NCI-H526 treated with DMSO at 0.1 percent for 48 hours (cell line): ENCODE measurements around the gene EHD3.

ENCODE experiments used
- DNase-seq: peaks from one replicate; lab custom pipeline; 2025; lab: John Stamatoyannopoulos, UW

Gene EHD3

DNA sequence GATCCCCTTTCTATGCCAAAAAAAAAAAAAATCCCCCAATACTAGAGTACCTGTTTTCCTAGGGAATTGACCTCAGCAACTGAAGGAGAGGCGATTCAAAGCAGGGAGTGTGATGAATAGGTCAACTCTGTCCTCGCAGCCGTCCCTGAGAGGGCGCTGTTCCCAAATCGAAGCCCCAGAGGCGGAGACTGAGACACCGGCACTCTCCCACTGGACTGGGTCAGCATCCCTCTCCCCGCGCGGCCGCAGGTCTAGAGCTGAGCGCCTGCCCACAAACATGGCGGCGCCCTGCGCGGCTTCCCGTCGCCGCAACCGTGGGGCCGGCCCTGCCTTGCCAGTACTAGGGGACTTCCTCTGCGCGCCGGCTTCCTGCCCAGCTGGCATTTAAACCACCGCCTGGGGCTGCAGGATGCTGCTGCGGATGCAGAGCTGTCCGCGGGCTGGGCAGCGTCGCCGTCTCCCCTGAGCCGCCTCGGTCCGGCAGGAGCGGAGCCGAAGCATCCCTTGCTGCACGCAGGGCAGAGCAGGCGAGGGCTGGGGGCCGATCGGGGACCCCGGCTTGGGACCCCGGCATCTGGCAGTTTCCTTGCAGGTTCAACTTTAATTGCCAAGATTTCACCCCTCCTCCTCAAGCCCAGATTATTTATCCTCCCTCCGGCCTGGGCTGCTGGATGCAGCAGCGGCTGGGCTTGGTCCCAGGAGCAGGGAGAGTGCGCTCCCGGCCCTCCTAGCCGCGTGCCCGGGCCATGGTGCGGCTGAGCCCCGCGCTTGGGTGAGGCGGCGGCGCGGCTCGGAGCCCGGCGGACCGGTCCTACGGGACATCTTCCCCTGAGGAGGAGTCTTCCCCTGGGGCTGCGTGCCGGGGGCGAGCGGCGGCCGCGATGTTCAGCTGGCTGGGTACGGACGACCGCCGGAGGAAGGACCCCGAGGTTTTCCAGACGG, at the start of gene EHD3:
Gene EHD3, plus strand, starts transcription at position 412 of the 942 bp plus-strand sequence. Its CDS starts 470 bp downstream, at position 882.
- DNase-seq = peak; percentile 92

DNA sequence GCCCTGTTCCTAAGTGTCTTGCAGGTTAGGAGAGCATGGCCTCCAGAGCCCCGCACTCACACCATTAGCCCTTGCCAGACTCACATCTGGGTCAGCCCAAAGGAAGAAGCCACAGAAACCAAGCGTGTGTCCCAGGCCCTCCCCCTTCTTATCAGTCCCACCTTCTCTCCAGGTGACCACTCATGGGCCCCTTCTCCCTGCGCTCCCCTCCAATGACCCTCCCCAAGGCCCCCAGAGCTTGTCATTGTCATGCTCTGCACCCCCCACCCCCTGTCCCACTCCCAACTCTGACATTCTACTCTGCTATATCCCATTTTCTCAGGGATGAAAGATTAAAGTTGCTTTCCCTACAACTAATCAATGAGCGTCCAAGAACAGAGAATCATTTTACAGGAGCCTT, 46.8 kb upstream of the EHD3 start:
- no peak for DNase-seq

- no peak for DNase-seq
Observed at GRCh38 chr2:31188131-31188530, 45.8 kb upstream of the EHD3 start.

GRCh38 chr2:31189141-31189540, 44.8 kb upstream of the EHD3 start:
- DNase-seq = no peak

GRCh38 chr2:31190188-31190587, 43.8 kb upstream of the EHD3 start:
- DNase-seq = no peak

GRCh38 chr2:31191931-31192330, 42.0 kb upstream of the EHD3 start:
- DNase-seq = no peak

DNA sequence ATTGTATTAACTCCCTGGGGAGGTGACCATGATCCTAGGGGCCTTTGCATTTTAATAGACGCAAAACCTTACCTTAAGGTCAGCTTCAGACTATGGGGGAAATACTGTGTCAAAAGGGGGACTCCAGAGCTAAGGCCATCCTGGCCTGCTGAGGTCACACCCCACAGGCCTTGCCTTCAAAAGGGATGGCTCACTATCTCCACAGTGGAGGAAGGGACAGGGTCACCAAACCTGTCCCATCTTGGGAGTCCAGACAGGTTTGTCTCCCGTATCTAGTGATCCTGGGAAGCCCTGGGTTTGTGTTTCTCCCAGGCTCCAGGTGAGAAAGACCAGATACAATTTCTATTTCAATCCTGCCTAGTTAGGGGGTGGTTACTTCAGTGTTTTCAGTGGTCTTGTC, 41.6 kb upstream of the EHD3 start:
- no peak for DNase-seq

DNA sequence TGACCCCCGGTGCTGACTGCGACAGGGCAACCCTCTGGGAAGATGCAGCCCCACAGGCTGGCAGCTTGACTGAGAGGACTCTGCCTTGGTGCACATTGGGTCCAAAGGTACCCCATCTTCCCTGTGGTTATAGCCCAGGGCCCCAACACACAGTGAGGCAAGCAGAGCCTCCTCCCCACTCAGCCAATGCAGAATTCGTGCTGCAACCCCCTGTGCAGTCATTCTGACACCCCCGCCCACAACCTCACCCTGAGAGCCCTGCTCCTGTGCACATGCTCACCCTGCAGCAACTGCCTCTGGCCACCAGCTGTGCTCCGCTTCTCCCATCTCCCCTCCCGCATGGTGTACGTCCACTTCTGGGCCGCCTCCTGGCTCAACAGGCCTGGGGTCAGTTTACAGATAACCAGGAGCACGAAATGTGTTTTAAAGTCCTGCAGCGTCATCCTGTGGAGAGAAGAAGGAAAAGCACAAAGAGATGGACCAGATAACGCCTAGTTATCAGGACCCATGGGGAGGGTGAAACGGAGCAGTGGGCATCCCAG, 41.0 kb upstream of the EHD3 start:
- DNase-seq = no peak

GRCh38 chr2:31193806-31194205, 40.1 kb upstream of the EHD3 start:
- no peak for DNase-seq

DNA sequence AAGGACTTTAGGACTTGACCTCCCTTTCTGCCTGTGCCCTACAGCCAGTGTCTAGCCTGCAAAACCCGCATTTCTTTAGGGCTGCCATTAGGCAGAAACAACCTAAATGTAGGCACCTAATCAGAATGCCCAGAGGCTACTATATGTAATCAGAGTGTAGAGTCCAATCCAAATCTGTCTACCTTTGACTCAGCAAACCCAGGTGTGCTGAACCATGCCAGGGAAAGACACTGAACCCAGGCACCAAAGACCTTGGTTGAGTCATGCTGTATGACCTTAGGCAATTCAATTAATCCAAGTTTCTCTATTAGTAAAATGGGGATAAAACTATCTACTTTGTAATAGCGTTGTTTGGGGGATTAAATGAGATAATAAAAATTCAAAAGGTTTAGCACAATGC, 37.3 kb upstream of the EHD3 start:
- no peak for DNase-seq

DNA sequence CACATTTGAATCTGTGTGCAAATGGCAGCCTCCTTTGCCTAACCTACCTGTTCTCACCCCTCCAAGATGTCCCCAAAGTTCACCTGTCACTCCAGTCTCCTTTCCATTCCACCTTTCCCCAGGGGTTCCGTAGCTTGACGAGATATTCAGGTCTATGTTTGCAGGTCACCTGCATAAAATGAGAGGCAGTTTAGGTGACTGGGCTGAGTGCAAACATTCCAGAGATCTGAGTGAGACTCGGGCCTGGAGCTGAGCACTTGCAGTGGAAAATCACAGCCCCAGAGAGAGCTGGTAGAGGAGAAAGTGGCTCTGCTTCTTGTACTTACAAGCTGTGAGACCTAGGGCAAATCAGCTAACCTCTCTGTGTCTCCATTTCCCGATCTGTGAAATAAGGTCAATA, 36.8 kb upstream of the EHD3 start:
- no peak for DNase-seq

DNA sequence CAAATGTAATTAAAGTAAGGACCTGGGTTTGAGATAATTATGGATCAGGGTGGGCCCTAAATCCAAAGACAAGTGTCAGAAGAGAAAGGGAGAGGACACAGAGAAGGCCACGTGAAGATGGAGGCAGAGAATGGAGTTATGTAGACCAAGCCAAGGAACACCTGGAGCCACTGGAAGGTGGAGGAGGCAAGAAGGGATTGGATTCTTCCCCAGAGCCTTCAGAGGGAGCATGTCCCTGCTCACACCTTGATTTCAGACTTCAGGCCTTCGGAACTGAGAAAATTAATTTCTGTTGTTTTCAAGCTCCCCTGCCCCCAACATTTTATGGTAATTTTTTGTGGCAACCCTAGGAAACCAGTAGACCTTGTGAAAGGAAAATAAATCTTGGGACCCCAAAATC, 36.3 kb upstream of the EHD3 start:
- DNase-seq = no peak

DNA sequence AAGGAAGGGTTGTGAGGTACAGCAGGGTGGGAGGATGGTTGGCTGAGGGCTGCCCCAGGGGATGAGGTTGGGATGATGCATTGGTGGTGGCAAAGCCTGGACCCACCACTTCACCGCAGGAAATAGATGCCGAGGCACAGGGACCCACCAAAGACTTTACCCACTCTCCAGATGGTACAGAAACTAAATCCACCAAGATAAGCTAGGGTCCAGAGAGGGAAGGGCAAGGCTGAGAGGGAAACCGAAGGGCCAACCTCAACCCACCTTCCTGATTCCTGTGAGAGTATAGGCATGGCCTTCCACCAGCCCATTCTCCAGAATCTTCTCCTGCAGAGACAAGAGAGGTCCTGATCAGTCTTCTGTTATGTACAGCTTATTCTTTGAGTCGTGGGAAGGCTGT, 34.7 kb upstream of the EHD3 start:
- no peak for DNase-seq

- no peak for DNase-seq
Observed at GRCh38 chr2:31200972-31201371, 33.0 kb upstream of the EHD3 start.

- no peak for DNase-seq
Observed at GRCh38 chr2:31202041-31202440, 31.9 kb upstream of the EHD3 start.

DNA sequence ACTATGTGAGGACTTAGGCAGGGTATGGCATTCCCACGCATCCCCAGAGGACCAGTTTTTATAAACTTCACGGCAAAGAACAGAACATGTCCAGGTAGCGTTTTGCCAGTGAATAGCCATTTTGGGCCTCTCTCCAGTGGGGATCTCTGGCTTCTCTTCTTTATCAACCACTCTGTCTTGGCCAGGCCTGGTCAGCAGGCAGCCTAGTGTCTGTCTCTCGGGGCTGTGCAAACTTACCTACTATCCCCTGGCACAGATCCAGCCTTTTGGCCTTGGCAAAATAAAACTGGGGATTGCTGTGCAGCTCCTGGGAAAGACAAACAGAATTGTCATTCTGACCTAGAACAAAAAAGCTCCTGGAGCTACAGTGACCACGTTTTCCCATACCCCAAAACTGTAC, 31.1 kb upstream of the EHD3 start:
- no peak for DNase-seq

- no peak for DNase-seq
Observed at GRCh38 chr2:31203916-31204315, 30.0 kb upstream of the EHD3 start.

- no peak for DNase-seq
Observed at GRCh38 chr2:31204783-31205182, 29.2 kb upstream of the EHD3 start.

DNA sequence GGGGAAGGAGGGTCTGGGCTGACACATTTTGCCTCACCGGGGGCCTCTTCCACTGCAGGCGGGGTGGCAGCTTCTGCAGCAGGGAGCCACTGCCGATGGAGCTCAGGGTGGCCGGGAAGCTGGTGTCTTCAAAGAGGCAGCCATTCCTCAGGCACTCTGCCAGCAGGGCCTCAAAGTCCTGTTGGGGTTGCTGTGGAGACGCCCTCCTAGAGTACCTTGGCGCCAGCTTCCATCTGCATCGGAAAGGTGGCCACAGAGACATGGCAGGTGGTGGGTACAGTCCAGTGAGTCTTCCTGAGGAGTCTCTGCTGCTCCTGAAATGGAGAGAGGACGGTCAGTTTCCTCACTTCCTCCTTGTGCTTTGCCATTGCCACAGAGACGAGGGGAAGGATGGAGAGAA, 28.8 kb upstream of the EHD3 start:
- no peak for DNase-seq

GRCh38 chr2:31205613-31206012, 28.3 kb upstream of the EHD3 start:
- no peak for DNase-seq

DNA sequence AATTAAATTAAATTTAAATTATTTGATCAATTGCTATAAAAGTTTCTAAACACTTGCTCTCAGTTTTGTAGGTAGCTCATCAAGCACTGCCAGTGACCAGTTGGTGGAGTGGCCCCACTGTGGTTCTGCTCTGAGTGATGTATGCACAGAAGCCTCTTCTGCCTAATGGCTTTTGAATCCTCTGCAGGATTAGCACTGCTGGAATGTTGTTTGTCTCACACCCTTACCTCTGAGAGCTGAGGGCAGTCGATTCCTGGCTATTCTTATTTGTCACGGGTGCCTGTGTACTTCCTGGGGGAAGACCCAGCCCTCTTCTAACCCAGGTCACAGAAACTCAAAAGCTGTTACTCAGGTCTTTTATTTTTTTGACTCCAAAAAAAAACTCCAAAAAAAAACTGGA, 26.2 kb upstream of the EHD3 start:
- no peak for DNase-seq

DNA sequence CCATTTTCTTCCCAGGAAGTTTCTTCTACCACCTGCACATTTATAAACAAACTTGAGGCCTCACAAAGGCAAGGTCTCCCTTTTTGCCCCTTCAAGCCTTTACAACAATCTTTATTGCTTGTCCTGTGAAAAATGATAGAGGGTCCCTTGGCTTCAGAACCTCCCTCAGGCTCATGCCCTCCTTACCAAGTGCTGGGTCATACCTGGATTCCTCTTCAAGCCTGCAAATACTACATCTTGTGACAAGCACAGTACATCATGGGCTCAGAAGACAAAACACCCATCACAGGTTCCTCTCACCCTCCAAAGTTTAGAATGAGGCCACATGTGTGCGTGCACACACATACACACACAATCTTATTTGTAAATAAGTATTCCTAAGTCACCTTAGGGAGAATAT, 25.7 kb upstream of the EHD3 start:
- DNase-seq = no peak

DNA sequence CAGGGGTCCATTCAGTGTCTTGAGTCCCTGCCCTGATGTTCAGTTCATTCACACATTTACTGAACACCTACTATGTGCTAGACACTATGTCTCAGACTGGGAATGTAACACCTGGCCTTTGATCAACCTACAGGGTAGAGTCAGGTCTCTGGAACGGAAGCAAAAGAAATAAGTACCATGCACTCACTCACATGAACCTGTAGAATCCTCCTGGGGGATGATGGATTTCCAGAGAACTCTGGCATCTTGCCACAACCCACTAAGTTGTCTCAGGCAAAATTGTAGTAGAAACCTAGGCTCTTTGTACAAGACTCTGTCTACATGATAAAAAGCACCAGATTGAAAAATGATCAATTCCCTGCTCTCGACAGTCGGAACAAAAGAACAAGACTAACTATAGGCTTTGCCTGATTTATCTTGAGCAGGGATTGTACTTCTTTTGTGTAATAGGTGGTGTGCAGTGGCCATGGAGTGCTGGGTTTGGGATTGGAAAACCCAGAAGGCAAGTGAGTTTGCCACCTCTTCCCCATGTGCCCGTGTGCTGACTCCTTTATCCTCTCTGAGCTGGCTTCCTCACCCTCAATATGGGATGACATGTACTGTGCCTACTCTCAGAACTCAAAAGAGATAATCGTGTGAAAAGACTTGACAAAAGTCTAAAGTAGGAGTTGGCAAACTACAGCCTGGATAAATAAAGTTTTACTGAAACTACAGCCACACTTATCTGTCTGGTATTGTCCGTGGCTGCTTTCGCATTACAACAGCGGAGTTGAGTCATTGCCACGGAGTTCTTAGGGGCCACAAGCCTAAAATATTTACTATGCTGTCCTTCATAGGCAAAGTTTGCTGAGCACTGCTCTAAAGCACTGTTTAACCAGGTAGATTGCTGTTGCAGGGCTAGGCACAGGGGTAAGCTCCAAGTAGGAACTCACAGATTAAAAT, 21.0 kb upstream of the EHD3 start:
- DNase-seq = no peak
